DMS114 treated with DMSO at 0.1 percent for 48 hours (cell line): ENCODE data around the gene LSAMP.

Experiments used
- DNase-seq: peaks from one replicate; lab custom pipeline; 2025; ENCODE audit not compliant: unreplicated experiment; lab: John Stamatoyannopoulos, UW

The LSAMP gene

GRCh38 chr3:116030131-116030850 lies 415.0 kb downstream of the LSAMP start:
- no peak for DNase-seq

- DNase-seq = no peak
Observed at GRCh38 chr3:116029266-116029665, 416.0 kb downstream of the LSAMP start.

GRCh38 chr3:116028157-116028556 lies 417.1 kb downstream of the LSAMP start:
- no peak for DNase-seq

GRCh38 chr3:116020989-116021388 lies 424.3 kb downstream of the LSAMP start:
- no peak for DNase-seq

GRCh38 chr3:116020495-116020894 lies 424.8 kb downstream of the LSAMP start:
- no peak for DNase-seq

GRCh38 chr3:116019254-116019763 lies 426.0 kb downstream of the LSAMP start:
- DNase-seq = no peak

GRCh38 chr3:116018646-116019045 lies 426.6 kb downstream of the LSAMP start:
- DNase-seq = no peak

GRCh38 chr3:116015931-116016330 lies 429.4 kb downstream of the LSAMP start:
- no peak for DNase-seq

- no peak for DNase-seq
Observed at GRCh38 chr3:116007000-116007399, 438.3 kb downstream of the LSAMP start.

GRCh38 chr3:116005404-116005803 lies 439.9 kb downstream of the LSAMP start:
- DNase-seq = no peak

GRCh38 chr3:116002235-116002634 lies 443.1 kb downstream of the LSAMP start:
- DNase-seq = no peak

GRCh38 chr3:116001151-116001621 lies 444.1 kb downstream of the LSAMP start:
- DNase-seq = no peak

- DNase-seq = no peak
Observed at GRCh38 chr3:116000311-116000710, 445.0 kb downstream of the LSAMP start.

- no peak for DNase-seq
Observed at GRCh38 chr3:115999613-116000012, 445.7 kb downstream of the LSAMP start.

GRCh38 chr3:115999001-115999585 lies 446.2 kb downstream of the LSAMP start:
- no peak for DNase-seq

- DNase-seq = no peak
Observed at GRCh38 chr3:115996420-115997108, 448.7 kb downstream of the LSAMP start.

GRCh38 chr3:115990669-115991068 lies 454.6 kb downstream of the LSAMP start:
- DNase-seq = no peak

- DNase-seq = no peak
Observed at GRCh38 chr3:115989684-115990421, 455.4 kb downstream of the LSAMP start.

GRCh38 chr3:115986555-115987207 lies 458.6 kb downstream of the LSAMP start:
- no peak for DNase-seq

GRCh38 chr3:115982629-115983028 lies 462.7 kb downstream of the LSAMP start:
- DNase-seq = no peak

GRCh38 chr3:115982108-115982507 lies 463.2 kb downstream of the LSAMP start:
- DNase-seq = no peak
